CD4-positive, alpha-beta T cell treated with Interleukin-17A for 4 hours (primary cell): ENCODE results near the gene CEP250.
"Not testable (repeated sequence)": the region's sequence is repeated elsewhere in the genome, so short reads cannot be mapped to it uniquely, and the experiment has no call there.

ENCODE experiments used
- DNase-seq: peaks from one replicate; pipeline ENCODE4 v3.0.0-alpha.2; 2020; ENCODE audit warnings: mixed read lengths

Gene CEP250

GRCh38 chr20:35457539-35457938 lies 2.1 kb downstream of the CEP250 start:
- not testable (repeated sequence) for DNase-seq

DNA sequence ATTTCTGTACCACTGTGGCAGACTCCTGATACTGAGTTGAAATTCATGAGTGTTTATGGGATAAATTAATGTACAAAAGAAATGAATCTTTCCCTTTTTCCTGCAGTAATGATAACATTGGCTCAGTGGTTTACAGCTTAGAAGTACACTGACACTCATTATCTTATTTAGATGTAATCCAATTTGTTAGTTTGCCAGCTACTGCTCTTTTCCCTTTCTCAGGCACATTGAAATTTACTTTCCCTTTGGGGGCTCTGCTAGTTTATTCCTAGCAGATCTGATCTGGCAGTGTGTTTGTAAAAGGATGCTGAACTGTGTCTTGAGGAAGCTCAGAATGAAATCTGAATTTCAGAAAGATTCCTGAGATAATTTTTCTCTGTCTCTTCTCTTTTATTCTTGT lies 3.0 kb downstream of the CEP250 start:
- DNase-seq = no peak

- DNase-seq = no peak
These were observed 6.2 kb downstream of the CEP250 start for GRCh38 chr20:35461620-35462019.

GRCh38 chr20:35462351-35462750 lies 7.0 kb downstream of the CEP250 start:
- DNase-seq = no peak

DNA sequence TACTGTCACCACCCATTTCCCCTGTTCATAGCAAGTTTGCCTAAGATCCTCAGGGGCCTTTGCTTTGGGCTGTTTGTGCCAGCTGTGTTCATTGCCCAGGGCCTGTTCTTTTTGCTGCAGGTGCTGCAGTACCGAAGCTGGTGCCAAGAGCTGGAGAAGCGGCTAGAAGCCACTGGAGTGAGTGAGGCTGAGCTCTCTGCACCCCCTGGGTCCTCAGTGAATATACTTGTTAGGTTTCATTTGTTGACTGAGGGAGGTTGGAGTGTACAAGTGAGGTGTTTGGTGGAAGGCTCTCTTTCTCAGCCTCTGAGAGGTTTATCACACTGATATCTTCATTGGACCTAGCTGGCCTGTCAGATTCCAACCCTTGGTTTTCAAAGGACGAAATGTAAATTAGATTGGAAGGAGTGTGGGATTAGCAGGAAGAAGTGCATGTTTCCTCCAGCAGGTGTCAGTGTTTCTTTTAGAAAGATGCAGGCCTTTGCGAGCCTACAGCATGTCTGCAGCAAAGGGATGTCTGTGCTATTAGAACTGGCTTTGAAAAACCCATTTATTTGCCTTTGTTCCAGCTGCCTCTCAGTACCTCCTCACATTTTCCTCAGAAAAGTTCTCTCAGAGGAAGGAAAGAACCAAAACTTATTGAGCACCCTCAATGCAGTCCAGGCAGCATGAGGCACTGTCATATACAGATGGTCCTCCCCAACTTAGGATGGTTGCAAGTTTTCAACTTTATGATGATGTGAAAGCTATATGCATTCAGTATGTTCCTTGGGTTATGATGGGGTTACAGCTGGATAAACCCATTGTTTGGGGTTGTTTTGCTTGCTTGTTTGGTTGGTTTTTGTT lies 8.3 kb downstream of the CEP250 start:
- DNase-seq = peak; percentile 71

GRCh38 chr20:35465976-35466375 lies 10.6 kb downstream of the CEP250 start:
- DNase-seq = no peak

GRCh38 chr20:35466856-35467255 lies 11.5 kb downstream of the CEP250 start:
- DNase-seq = no peak

DNA sequence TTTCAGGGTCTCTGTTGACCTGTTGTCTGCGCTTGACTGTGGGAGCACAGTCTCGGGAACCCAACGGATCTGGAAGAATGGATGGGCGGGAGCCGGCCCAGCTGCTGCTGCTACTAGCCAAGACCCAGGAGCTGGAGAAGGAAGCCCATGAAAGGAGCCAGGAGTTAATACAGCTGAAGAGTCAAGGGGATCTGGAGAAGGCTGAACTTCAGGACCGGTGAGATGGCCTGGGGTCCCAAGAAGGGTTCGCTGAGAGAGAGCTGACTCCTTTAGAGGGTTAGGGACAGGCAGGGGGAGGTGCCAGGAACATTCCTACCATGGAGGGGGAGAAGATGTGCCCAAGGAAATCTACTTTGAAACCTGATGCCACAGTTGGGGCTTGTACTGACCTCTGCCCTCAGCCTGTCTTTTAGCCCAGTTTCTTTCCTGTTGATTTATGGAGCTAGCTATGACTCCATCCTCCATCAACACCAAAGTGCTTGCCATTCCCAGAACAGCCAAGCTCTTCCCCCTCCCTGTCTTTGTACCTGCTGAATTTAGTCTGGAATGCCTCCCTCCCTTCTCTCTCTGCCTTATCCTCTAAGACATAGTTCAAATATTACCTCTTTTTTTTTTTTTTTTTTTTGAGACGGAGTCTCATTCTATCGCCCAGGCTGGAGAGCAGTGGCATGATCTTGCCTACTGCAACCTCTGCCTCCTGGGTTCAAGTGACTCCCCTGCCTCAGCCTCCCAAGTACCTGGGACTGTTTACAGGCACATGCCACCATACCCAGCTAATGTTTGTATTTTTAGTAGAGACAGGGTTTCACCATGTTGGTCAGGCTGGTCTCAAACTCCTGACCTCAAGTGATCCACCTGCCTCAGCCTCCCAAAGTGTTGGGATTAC lies 12.2 kb downstream of the CEP250 start:
- no peak for DNase-seq

- DNase-seq = no peak
These were observed 13.4 kb downstream of the CEP250 start for GRCh38 chr20:35468671-35469334.

- DNase-seq = no peak
These were observed 16.8 kb downstream of the CEP250 start for GRCh38 chr20:35472209-35472608.

DNA sequence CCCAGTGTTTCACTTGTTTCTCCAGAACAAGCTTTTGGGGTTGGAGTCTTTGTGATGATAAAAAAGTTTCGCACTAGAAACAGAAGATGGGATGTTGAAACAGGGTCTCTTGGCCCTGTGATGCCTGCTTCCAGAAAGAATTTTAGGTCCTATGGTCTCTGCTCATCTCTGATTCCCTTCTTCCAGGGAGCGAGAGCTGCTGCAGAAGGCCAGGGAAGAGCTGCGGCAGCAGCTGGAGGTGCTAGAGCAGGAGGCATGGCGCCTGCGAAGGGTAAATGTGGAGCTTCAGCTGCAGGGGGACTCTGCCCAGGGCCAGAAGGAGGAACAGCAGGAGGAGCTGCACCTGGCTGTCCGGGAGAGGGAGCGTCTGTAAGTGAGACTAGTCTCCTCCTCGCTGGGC lies 18.3 kb downstream of the CEP250 start:
- no peak for DNase-seq

DNA sequence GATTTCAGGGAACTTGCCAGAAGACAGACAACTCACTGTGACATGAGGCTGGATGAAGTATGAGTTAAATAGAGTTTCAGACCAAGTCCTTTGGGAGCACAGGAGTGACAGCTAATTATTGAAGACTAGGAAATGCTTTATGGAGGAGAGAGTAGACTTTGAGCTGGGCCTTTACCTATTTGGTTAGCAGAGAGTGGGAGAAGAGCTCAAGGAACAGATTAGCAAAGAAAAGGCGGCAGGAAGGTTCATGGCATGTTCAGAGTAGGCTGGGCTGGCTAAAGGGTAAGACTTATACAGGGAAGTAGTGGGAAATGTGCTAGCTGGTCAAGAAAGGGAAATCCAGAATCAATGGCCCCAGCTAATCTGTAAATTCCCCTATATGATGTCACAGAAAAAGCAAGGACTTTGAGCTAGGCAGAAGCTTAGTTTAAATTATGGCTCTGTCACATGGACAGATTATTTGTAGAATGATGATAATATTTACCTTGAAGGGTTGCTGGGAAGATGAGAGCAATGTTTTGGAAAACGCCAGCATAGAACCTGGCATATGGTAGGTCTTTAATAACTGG lies 19.0 kb downstream of the CEP250 start:
- no peak for DNase-seq

DNA sequence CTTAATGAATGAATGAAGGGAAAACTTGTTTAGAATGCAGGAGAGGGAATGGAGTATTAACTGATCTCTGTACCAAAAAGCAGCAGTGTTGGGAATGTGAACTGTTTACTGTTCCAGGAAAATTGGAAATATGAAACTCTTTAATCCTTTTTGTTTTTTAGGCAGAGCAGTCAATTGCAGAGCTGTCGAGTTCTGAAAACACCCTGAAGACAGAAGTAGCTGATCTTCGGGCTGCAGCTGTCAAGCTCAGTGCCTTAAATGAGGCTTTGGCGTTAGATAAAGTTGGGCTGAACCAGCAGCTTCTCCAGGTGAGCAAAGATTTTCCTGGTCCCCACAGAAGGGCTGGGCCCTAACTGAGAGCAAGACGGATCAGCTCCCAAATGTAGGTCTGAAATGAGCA lies 20.9 kb downstream of the CEP250 start:
- no peak for DNase-seq

DNA sequence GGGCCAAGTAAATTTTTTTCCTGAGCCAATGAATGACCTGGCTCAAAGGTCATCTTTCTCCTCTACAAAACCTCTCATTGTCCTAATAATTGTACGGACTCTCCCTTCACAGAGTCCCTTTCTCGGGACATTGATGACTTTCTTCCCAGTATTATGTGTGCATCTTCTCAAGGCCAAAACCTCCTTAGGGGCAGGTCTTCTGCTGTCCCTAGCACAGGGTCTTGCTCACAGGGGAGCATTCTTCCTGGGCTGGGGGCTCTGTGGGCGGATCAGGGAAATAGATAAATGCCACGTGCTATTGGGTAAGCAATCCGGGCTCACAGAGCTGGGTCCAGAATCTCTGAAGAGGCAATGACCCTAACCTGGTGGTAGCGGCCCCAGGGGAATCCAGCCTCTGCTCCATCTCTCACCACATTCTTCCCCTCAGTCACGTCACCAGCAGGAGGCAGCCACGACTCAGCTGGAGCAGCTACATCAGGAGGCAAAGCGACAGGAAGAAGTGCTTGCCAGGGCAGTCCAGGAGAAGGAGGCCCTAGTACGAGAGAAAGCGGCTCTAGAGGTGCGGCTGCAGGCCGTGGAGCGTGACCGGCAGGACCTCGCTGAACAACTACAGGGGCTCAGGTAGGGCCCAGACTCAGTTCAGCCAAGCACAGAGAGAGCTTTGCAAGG lies 23.5 kb downstream of the CEP250 start:
- peak; percentile 31 for DNase-seq

DNA sequence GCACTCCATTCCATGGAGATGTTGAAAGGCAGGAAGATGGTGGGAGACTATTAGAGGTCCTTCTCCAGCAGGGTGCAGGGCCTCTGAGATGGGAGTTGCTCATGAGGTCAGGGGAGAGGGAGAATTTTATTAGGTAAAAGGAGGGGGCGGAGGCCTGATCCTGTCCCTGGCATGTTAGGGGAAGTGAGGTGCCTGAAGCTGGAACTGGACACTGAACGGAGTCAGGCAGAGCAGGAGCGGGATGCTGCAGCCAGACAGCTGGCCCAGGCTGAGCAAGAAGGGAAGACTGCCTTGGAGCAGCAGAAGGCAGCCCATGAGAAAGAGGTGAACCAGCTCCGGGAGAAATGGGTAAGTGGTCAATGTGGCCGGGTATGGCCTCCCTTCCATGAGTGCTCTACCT lies 24.4 kb downstream of the CEP250 start:
- no peak for DNase-seq

- DNase-seq = no peak
These were observed 32.1 kb downstream of the CEP250 start for GRCh38 chr20:35487479-35487878.

- peak; percentile 11 for DNase-seq
These were observed 34.3 kb downstream of the CEP250 start for GRCh38 chr20:35489717-35490116.

DNA sequence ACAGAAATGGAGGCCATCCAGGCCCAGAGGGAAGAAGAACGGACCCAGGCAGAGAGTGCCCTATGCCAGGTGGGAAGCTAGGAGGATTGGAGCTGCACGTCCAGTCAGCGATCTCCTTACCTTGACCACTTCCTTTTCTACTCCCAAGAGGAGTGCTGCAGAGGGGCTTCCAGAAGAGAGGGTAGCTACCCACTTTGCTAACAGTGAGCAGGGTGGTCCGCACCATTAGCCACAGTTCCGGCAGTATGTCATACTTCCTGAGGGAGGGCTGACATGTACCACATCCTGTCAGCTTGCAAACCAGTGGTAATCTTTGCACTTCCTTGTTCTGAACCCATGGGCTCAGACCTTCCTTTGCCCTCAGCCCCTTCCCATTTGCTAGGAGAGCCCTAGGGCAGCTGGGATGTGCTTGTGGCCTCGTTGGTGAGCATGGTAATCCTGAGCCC lies 35.4 kb downstream of the CEP250 start:
- DNase-seq = peak; percentile 73

GRCh38 chr20:35491823-35492222 lies 36.4 kb downstream of the CEP250 start:
- DNase-seq = no peak

GRCh38 chr20:35492352-35492751 lies 37.0 kb downstream of the CEP250 start:
- DNase-seq = no peak

- no peak for DNase-seq
These were observed 41.1 kb downstream of the CEP250 start for GRCh38 chr20:35496481-35496880.

- DNase-seq = no peak
These were observed 41.9 kb downstream of the CEP250 start for GRCh38 chr20:35497320-35497719.
